HG03108 (cell line): ENCODE measurements around the gene CSRP2.

Experiments
- ATAC-seq: cut with Tn5 transposase; IDR thresholded peaks from one replicate; pipeline ENCODE4 v1.9.1; 2021; ENCODE audit warnings: moderate library complexity; ENCODE audit not compliant: unreplicated experiment

Gene CSRP2

GRCh38 chr12:76863837-76864236 lies 15.0 kb downstream of the CSRP2 start:
- no peak for ATAC-seq

- ATAC-seq, result no peak
These were observed 15.7 kb downstream of the CSRP2 start for GRCh38 chr12:76863005-76863670.

DNA sequence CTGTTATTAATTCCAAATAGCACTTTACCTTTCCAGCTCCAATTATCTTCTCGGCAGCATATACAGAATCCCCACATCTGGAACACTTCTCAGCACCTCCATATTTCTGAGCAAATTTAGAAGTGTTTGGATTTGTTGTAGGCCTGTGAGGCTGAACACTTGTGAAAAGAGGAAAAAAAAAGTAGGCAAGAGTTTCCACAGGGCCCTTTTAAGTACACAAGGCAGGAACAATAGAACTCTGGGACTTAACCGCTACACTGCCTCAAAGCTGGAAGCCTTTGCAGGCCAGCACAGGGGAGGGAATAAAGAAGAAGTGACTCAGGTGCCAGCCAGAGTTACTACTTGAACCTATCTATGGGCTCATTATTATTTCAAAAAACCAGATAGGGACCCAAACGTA lies 18.6 kb downstream of the CSRP2 start:
- no peak for ATAC-seq

GRCh38 chr12:76859611-76860010 lies 19.2 kb downstream of the CSRP2 start:
- no peak for ATAC-seq

DNA sequence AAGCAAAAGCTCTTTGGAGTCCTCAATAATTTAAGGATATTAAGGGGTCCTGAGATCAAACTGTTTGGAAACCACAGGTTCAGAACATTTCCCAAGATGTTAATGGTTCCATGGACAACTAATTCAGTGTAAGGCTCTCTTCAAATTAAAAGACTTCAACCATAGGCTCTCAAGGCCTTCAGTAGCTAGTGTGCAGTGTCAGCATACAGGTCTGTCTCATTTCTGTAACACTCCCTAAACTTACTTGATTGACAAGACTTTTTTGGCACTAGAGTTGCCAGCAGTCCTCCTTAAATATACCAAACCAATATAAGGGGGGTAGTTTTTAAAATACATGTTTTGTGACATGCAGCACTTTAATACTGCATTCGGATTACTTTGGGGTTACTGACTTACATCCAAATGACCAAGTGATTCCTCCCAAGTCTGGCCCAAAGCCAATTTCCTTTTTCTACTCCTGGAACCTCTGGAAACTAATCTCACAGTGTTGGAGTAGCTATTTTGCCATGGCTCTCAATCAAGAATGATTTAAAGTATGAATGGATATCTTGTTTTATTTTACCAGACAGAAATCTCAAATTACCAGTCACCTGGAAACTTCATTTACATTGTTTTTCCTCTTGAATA lies 22.7 kb downstream of the CSRP2 start:
- ATAC-seq, result no peak

GRCh38 chr12:76855271-76855670 lies 23.5 kb downstream of the CSRP2 start:
- no peak for ATAC-seq

DNA sequence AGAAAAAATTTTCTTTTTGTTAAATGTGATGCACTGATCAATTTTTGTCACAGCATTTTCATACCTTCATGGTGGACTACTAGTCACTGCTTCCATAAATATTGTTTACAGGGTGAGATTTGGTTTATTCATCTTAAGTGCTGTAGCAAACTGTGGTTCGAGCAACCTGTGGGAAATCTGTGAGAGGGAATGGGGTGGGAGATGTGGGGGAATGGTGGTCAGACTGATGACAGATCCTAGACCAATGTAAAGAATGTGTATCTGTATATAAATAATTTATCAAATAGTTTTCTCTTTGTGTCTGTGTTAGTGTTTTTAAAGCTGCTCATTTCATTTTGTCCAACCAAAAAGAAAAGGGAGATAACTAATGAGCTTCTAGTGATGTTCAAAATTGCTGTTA lies 26.7 kb downstream of the CSRP2 start:
- ATAC-seq, result no peak

DNA sequence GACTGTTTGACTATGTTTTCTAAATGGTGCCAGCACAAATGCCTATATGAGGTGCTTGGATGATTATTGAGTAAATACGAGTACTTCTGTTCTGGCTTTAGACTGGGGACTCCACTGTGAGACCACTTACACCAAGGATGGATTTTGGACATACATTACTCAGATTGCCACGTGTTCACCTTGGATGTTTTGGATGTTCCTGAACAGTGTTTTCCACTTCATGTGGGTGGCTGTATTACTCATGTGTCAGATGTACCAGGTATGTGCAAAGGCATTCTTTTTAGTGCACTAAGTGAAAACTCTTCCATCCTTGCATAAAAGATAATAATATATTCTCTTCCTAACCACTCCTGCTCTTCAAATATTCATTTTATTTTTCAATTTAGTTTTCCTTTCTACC lies 30.7 kb downstream of the CSRP2 start:
- ATAC-seq, result no peak

- ATAC-seq, result no peak
These were observed 31.6 kb downstream of the CSRP2 start for GRCh38 chr12:76847260-76847659.

DNA sequence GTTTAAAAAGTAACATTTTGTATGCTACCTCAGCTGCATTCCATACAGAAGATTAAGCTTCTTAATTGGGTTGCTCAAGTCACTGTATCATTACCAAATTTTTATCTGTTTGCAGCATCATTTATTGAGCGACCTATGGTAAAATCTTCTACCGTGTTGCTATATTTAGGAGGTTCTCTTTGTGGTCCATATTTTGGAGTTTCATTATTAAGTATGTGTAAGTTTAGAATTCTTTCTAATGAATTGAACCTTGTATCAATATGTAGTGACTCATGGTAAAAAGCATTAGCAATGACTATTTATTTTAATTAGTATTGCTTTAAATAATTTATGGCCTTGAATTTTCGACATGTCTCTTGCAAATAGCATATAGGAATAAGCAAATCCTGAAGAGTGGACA lies 42.2 kb downstream of the CSRP2 start:
- ATAC-seq, result no peak

DNA sequence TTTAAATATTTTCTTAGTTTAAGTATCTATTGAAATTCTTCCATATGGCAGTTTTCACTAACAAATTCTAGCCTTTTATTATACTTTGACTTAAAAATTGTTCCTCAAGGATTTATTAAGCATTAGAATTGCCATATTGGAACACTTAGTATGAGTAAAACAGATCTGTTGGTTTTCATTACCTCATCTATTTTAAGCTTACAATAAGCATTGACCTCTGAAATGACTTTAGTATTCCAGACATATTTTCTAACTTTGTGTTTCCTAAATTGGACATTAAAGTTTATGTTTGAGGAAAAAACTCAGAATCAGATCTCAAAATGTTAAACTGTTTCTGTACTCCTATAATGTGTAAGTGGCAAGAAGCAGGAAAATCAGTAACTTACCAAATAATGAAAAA lies 48.4 kb downstream of the CSRP2 start:
- no peak for ATAC-seq

DNA sequence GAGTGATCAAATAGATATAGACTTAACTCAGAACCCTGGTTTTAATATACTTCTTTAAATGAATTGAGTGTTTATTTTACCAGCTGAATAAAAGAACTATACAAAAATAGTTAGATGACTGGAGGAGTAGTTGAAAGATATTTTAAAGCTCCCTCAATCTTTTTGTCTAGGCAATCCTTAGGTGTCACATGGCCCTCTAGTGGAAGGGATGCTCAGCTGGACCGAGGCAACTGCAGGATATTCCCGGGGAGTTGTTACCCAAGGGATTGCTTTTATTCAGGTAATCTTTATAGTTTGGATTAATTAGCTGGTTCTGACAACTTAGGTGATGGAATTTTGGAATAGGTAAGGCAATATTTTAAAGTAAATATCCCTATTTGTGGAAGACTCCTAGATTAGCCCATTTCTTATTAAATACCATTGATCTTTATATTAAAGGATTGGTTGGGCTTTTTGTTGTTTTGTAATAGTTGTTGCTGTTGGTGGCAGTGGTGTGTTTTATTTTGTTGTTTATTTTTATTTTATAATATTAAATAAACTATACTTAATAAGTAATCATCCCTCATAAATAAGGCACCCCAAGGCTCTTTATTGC lies 57.8 kb downstream of the CSRP2 start:
- ATAC-seq, result no peak

DNA sequence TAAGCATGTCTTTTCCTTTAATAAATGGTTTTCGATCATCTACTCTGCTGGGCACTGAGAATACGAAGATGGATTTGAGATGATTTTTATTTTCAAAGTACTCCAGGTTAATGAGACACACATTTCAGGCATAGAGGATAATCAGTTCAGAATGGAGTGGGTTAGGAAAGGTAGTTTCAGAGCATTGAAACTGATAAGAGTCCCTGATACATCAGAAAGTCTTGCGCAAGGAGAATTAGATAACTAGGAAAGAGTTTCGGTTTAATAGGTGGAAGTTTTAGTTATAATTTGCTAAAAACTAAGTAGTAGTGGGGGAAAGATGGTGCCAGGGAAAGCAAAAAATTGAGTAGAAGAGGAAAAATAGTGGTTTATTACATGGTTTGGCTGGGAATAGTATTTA lies 64.8 kb downstream of the CSRP2 start:
- no peak for ATAC-seq

GRCh38 chr12:76813265-76813664 lies 65.6 kb downstream of the CSRP2 start:
- no peak for ATAC-seq

DNA sequence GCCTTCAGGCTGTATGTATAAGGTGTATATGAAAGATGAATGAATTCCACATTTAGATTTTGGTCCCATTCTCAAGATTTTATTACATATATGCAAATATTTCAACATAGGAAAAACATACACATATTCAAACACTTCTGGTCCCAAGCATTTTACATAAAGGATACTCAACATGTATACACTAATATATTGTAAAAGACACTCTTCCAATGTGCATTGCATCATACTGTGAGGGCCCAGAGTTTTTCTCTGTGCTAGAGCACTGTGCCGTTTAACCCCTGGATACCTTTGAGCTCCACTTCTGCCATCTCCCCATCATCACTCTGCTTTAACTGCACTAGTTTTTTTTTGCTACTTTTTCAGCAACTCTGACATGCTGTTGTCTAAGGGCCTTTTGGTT lies 66.8 kb downstream of the CSRP2 start:
- no peak for ATAC-seq

DNA sequence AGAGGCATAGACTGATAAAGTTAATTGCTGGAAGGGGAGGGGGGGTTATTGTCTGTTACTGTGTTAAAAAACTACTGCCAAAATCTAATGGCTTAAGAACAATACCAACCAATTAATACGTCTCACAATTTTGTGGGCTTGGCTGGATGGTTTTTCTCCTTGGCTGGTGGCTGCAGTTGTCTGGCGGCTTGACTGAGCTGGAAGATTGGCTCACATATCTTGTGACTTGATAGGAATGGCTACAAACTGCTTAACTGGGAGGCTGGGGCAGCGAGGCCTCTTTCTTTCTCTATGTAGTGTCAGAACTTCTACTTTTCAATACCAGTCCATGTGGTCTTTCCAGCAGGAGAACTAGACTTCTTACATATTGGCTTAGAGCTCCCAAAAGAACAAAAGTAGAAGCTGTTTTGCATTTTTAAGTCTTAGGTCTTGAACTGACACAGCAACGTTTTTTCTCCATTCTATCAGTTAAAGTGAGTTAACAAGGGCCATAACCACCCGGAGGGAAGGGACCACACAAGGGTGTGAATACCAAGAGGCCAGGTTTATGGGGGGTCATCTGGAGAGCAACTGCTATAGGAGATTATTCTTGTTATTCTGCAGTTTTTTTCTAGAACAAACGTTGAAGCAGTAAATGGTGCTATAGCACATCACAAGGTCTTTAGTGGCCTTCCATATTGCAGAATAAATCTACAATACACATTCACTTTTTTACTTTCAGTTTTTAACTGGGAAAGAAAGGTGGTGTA lies 68.0 kb downstream of the CSRP2 start:
- no peak for ATAC-seq
